ENCODE measurements around the gene ZFAND3. TPM values are rescaled to one million over a fixed set of nuclear protein-coding genes. Genes with fewer than 3 reads are reported as not detected.

ZFAND3 gene
- total and polyA plus RNA-seq, 2 of the 4 experiments (the other 2 are of a cell fraction), result 10.9 to 26.7 TPM

DNA sequence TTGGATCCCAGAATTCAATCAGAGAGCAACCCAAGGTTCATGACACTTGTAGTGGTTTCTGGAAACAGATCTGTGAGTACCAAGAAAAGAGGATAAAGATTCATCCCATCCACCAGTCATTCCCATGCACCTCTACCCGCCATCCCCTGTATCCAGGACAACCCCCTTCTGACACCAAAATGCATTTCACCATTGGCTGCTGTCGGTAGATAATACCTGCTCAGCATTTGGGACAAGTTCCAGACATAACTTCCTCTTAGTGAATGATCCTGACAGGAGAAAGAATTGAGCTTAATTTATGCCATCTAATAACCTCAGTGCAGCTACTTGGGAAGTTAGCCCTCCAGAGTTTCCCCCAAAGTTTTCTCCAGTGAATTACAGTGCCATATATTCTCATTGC is 329.1 kb downstream of the ZFAND3 start:
- Histone ChIP-seq H4K91ac (ENCODE audit: insufficient read depth, low read depth, low read length) (no peak overlapping the region), H3K27me3 (ENCODE audit: control insufficient read depth, insufficient read depth, low read length) (no peaks in the 10 kb centered on the region), H3K14ac (replicated peaks; ENCODE audit: low read depth, low read length) (no peak overlapping the region), H3K27ac (ENCODE audit: insufficient read depth, low read length) (no peak overlapping the region), H3K4ac (ENCODE audit: low read depth, low read length) (no peak overlapping the region), H3K36me3 (ENCODE audit: control insufficient read depth, insufficient read depth, low read length) (peaks cover 12% of the 10 kb centered on the region), H3K4me3 (ENCODE audit: insufficient read depth, low read depth, low read length) (no peak overlapping the region), H4K20me1 (ENCODE audit: insufficient read depth, low read length) (peaks cover 65% of the 10 kb centered on the region), H3K9me1 (ENCODE audit: insufficient read depth, low read length) (peaks cover 30% of the 10 kb centered on the region), H3K23ac (ENCODE audit: low read depth, low read length) (no peak overlapping the region), H2AK9ac (replicated peaks; ENCODE audit: low read depth, low read length, poor library complexity) (no peak overlapping the region), H2BK5ac (ENCODE audit: low read depth, low read length, poor library complexity, severe bottlenecking) (no peak overlapping the region), H3K4me2 (ENCODE audit: low read depth, low read length) (no peak overlapping the region), H3K79me1 (ENCODE audit: low read depth in 1 of 2, low read length in 2 of 2) (peaks cover 46 to 89% of the 10 kb centered on the region in 2 experiments), H4K8ac (ENCODE audit: low read depth in 2 of 2, low read length in 2 of 2) (no peak overlapping the region), H2BK20ac (ENCODE audit: low read depth, low read length) (no peak overlapping the region), H4K5ac (ENCODE audit: low read depth, low read length) (no peak overlapping the region), H2AFZ (replicated peaks; ENCODE audit: low read length, poor library complexity) (no peak overlapping the region), H3K56ac (ENCODE audit: extremely low read depth, insufficient read depth, low read length) (no peak overlapping the region), H3K9ac (ENCODE audit: low read depth, low read length) (no peak overlapping the region), H2BK120ac (ENCODE audit: low read depth, low read length) (no peak overlapping the region), H3K4me1 (ENCODE audit: control insufficient read depth, insufficient read depth, low read length) (peaks cover 17% of the 10 kb centered on the region; the same call in 1 of the 2 replicates), H2AK5ac (ENCODE audit: low read depth, low read length) (no peak overlapping the region), H3K9me3 (ENCODE audit: control insufficient read depth, insufficient read depth, low read length) (no peaks in the 10 kb centered on the region), H2BK15ac (ENCODE audit: low read depth, low read length) (no peak overlapping the region), H3K18ac (ENCODE audit: low read depth, low read length) (no peak overlapping the region)
- in situ Hi-C loops (cut with MboI; ENCODE audit: low sequenced_read_pairs), result no loop called here
- dilution Hi-C loops (cut with HindIII; ENCODE audit: low sequenced_read_pairs, unreplicated experiment), result no loop called here
- WGBS, 2 experiments (ENCODE audit: extremely low coverage in 2 of 2, insufficient read length in 1 of 2), result no CpG with 5 or more reads among the region's 2 CpGs
- CTCF ChIA-PET, result no interaction called here
- DNase-seq (no peak), ATAC-seq (ENCODE audit: low read depth) (no peak)
- TF ChIP-seq RAD21 (IDR thresholded peaks at IDR 0.05; ENCODE audit: low read length), result no peak
- no peak for TF ChIP-seq BHLHE40 (IDR thresholded peaks at IDR 0.05; ENCODE audit: low read depth, low read length)
- TF ChIP-seq USF2 (IDR thresholded peaks at IDR 0.05; ENCODE audit: low read depth, low read length), result no peak
- no peak for TF ChIP-seq CEBPB (IDR thresholded peaks at IDR 0.05; ENCODE audit: low read depth, low read length)
- TF ChIP-seq MAZ (IDR thresholded peaks at IDR 0.05; ENCODE audit: borderline replicate concordance, low read depth, low read length), result no peak
- no peak for TF ChIP-seq FOS (IDR thresholded peaks at IDR 0.05; ENCODE audit: low read depth, low read length)
- TF ChIP-seq RFX5 (IDR thresholded peaks at IDR 0.05; ENCODE audit: low read depth, low read length), result no peak
- TF ChIP-seq SMC3 (IDR thresholded peaks at IDR 0.05; ENCODE audit: low read depth, low read length), result no peak
- TF ChIP-seq NFE2L2 (IDR thresholded peaks at IDR 0.05; ENCODE audit: low read depth, low read length), result no peak
- TF ChIP-seq CTCF (conservative IDR thresholded peaks at IDR 0.05; ENCODE audit: low read depth, low read length), result no peak
- TF ChIP-seq MXI1 (IDR thresholded peaks at IDR 0.05; ENCODE audit: borderline replicate concordance, low read depth, low read length), result no peak
- no peak for TF ChIP-seq RCOR1 (IDR thresholded peaks at IDR 0.05; ENCODE audit: insufficient replicate concordance, low read length)
- no peak for TF ChIP-seq POLR2A (IDR thresholded peaks at IDR 0.05; ENCODE audit: low read depth, low read length)
- no peak for TF ChIP-seq ELK1 (IDR thresholded peaks at IDR 0.05; ENCODE audit: borderline replicate concordance, low read depth, low read length)
- no peak for TF ChIP-seq CHD1 (IDR thresholded peaks at IDR 0.05; ENCODE audit: low read depth, low read length)
- TF ChIP-seq MAFK (IDR thresholded peaks at IDR 0.05; ENCODE audit: low read depth, low read length), result no peak
- POLR2A ChIA-PET (ENCODE audit: unreplicated experiment), result interaction anchor here (0.6 kb wide), 1 partner anchor 17 kb away, joined by 3 read pairs; no protein-coding TSS in a partner anchor
- intact Hi-C loops (cut with micrococcal nuclease), result loop anchor here (10.0 kb wide), 2 partner anchors 114 to 416 kb away; no protein-coding TSS in a partner anchor
- BruUV-seq (replicated peaks), result no TSS peak

All from IMR-90 (cell line).